Fibroblast of lung (primary cell): ENCODE measurements around the gene PSMC5. TPM values are rescaled to one million over a fixed set of nuclear protein-coding genes. Genes with fewer than 3 reads are reported as not detected.

Experiments used
- DNase-seq, 2 donors: peaks; one replicate each; pipeline versions ENCODE4 v3.0.0 to v3.0.0-alpha.2; 2010; ENCODE audit warnings: low read depth in 2 of 2
- H2AFZ ChIP-seq: 2 replicates; pipeline ENCODE4 v1.5.1; 2012; ENCODE audit warnings: low read length, control low read depth, inconsistent platforms
- H3K27ac ChIP-seq: 2 replicates; pipeline ENCODE4 v1.5.1; 2011; ENCODE audit warnings: low read length, control low read depth; ENCODE audit not compliant: insufficient read depth
- H3K27me3 ChIP-seq: 2 replicates; pipeline ENCODE4 v1.5.1; 2011; ENCODE audit warnings: mild to moderate bottlenecking, low read length; ENCODE audit not compliant: control insufficient read depth, insufficient read depth
- H3K36me3 ChIP-seq: 2 replicates; pipeline ENCODE4 v1.5.1; 2011; ENCODE audit warnings: low read length; ENCODE audit not compliant: control insufficient read depth, insufficient read depth
- H3K4me1 ChIP-seq: 2 replicates; pipeline ENCODE4 v1.5.1; 2011; ENCODE audit warnings: low read length; ENCODE audit not compliant: control insufficient read depth, insufficient read depth; ENCODE audit errors: extremely low read depth
- H3K4me2 ChIP-seq: 2 replicates; pipeline ENCODE4 v1.5.1; 2011; ENCODE audit warnings: low read length, control low read depth; ENCODE audit not compliant: insufficient read depth; ENCODE audit errors: extremely low read depth
- H3K4me3 ChIP-seq, 4 experiments: fragments of 200-600 bp in 1 of 4; sonication (generic) in 1 of 4; replicated peaks in 1 of 4; 2 replicates each; pipeline ENCODE4 v1.5.1; 2011 to 2016; ENCODE audit warnings: low read length in 4 of 4, low read depth in 3 of 4, mild to moderate bottlenecking in 3 of 4, control low read depth in 2 of 4, inconsistent platforms in 1 of 4, mixed read lengths in 1 of 4; ENCODE audit not compliant: insufficient read depth in 1 of 4; ENCODE audit errors: control extremely low read depth in 1 of 4
- H3K79me2 ChIP-seq: 2 replicates; pipeline ENCODE4 v1.5.1; 2012; ENCODE audit warnings: mild to moderate bottlenecking, low read length, inconsistent platforms; ENCODE audit not compliant: control insufficient read depth, insufficient read depth
- H3K9ac ChIP-seq: 2 replicates; pipeline ENCODE4 v1.5.1; 2011; ENCODE audit warnings: mild to moderate bottlenecking, low read length, control low read depth; ENCODE audit not compliant: insufficient read depth
- H3K9me3 ChIP-seq: 2 replicates; pipeline ENCODE4 v1.5.1; 2012; ENCODE audit warnings: low read depth, low read length; ENCODE audit not compliant: control insufficient read depth, insufficient read depth
- H4K20me1 ChIP-seq: 2 replicates; pipeline ENCODE4 v1.5.1; 2011; ENCODE audit warnings: low read length; ENCODE audit not compliant: control insufficient read depth, insufficient read depth; ENCODE audit errors: extremely low read depth
- CTCF ChIP-seq, 2 donors: IDR thresholded peaks in 1 of 2; conservative IDR thresholded peaks in 1 of 2; 1 replicate in 1 of 2; 2 replicates in 1 of 2; pipeline ENCODE4 v1.5.1; 2011 to 2012; ENCODE audit warnings: low read length in 2 of 2, control low read depth in 1 of 2, inconsistent platforms in 1 of 2, low read depth in 1 of 2, mild to moderate bottlenecking in 1 of 2
- EZH2 ChIP-seq: IDR thresholded peaks from 2 replicates; pipeline ENCODE4 v1.5.1; 2012; ENCODE audit warnings: low read length, control low read depth, mild to moderate bottlenecking; ENCODE audit errors: missing control alignments
- polyA plus RNA-seq, 2 donors: library from polyadenylated mRNA; depleted of rRNA in 1 of 2; stranded (reverse) in 1 of 2; unstranded in 1 of 2; fragments of >200 nt; gene quantifications; 2 replicates each; pipeline ENCODE4 v1.2.1, GENCODE V29; 2011 to 2012; ENCODE audit warnings: missing spikeins in 1 of 2
- total RNA-seq: library from RNA; depleted of rRNA; stranded (reverse); fragments of >200 nt; gene quantifications from 2 replicates; pipeline ENCODE4 v1.2.1, GENCODE V29; 2014

The PSMC5 gene
- total and polyA plus RNA-seq, 2 donors (not counting 1 experiment from before 2014, with no cell fraction given), result 66.9 to 216 TPM

GRCh38 chr17:63830278-63830677 is 3.0 kb downstream of the PSMC5 start:
- H3K4me2 ChIP-seq, result no peak overlapping the region
- peaks cover 39% of the 10 kb centered on the region for H3K36me3 ChIP-seq
- H4K20me1 ChIP-seq, result no peaks in the 10 kb centered on the region
- H3K79me2 ChIP-seq, result peaks cover 40% of the 10 kb centered on the region
- no peak overlapping the region for H2AFZ ChIP-seq
- no peak for DNase-seq
- TF ChIP-seq CTCF (conservative IDR thresholded peaks at IDR 0.05 in 1 of 2, IDR thresholded peaks at IDR 0.05 in 1 of 2; ENCODE audit: low read depth in 1 of 2, low read length in 2 of 2), result no peak
- no peak for TF ChIP-seq EZH2
- no peak overlapping the region for H3K4me3 ChIP-seq
- no peaks in the 10 kb centered on the region for H3K9me3 ChIP-seq
- H3K9ac ChIP-seq, result no peak overlapping the region
- H3K4me1 ChIP-seq, result peaks cover 8% of the 10 kb centered on the region
- no peaks in the 10 kb centered on the region for H3K27me3 ChIP-seq
- no peak overlapping the region for H3K27ac ChIP-seq

GRCh38 chr17:63830904-63831491 is 3.8 kb downstream of the PSMC5 start:
- Histone ChIP-seq H3K27me3 (no peaks in the 10 kb centered on the region), H3K36me3 (peaks cover 39% of the 10 kb centered on the region), H4K20me1 (no peaks in the 10 kb centered on the region), H3K79me2 (peaks cover 34% of the 10 kb centered on the region), H3K4me3 (no peak overlapping the region), H3K9ac (no peak overlapping the region), H3K4me1 (peaks cover 4% of the 10 kb centered on the region), H3K4me2 (no peak overlapping the region), H3K27ac (no peak overlapping the region), H3K9me3 (no peaks in the 10 kb centered on the region), H2AFZ (no peak overlapping the region)
- TF ChIP-seq CTCF (conservative IDR thresholded peaks at IDR 0.05 in 1 of 2, IDR thresholded peaks at IDR 0.05 in 1 of 2; ENCODE audit: low read depth in 1 of 2, low read length in 2 of 2) (no peak), EZH2 (no peak)
- DNase-seq, result no peak

- Histone ChIP-seq H3K36me3 (peaks cover 39% of the 10 kb centered on the region), H3K79me2 (peaks cover 30% of the 10 kb centered on the region), H3K27me3 (no peaks in the 10 kb centered on the region), H3K9ac (no peak overlapping the region), H3K4me2 (no peak overlapping the region), H3K27ac (no peak overlapping the region), H2AFZ (no peak overlapping the region), H3K4me1 (peaks cover 2% of the 10 kb centered on the region), H3K4me3 (no peak overlapping the region), H4K20me1 (no peaks in the 10 kb centered on the region), H3K9me3 (no peaks in the 10 kb centered on the region)
- no peak for TF ChIP-seq CTCF (conservative IDR thresholded peaks at IDR 0.05 in 1 of 2, IDR thresholded peaks at IDR 0.05 in 1 of 2; ENCODE audit: low read depth in 1 of 2, low read length in 2 of 2)
- TF ChIP-seq EZH2, result no peak
- DNase-seq, result no peak
These were observed 4.3 kb downstream of the PSMC5 start for GRCh38 chr17:63831505-63831904.
